ENCODE results near the gene LAD1. TPM values are rescaled to one million over a fixed set of nuclear protein-coding genes. Genes with fewer than 3 reads are reported as not detected.

The LAD1 gene
- total RNA-seq, 1 donor from 2014 or later = 0.17 TPM

DNA sequence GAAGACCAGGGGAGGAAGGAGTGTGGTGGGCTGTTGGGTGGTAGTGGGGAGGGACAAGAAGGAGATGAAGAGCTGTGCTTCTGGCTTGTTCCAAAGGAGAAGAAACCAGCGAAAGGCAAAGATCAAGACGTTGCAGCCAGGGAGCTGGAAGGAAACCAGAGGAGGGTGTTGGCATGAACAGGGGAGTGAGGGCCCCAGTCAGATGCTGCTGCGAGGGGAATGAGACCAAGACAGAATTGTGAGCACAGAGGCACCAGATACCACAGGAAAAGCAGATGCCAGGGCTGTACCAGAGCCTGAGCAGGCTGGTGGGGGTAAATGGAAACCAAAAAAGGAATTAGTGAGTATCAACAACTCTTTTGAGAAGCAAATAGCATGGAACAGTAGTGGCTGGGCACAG lies 6.0 kb downstream of the LAD1 start:
- Mint-ChIP-seq H3K4me1 (ENCODE audit: low read depth) (peaks cover 11% of the 10 kb centered on the region), H3K9me3 (ENCODE audit: low read depth) (no peaks in the 10 kb centered on the region), H3K27me3 (ENCODE audit: low read depth) (peaks cover 9% of the 10 kb centered on the region), H3K27ac (ENCODE audit: unreplicated experiment) (no peak overlapping the region), H3K36me3 (ENCODE audit: low read depth) (no peaks in the 10 kb centered on the region), H3K4me3 (ENCODE audit: unreplicated experiment) (no peak overlapping the region)
- no peak for DNase-seq (ENCODE audit: low spot score)
- no peak for TF ChIP-seq CTCF (IDR thresholded peaks at IDR 0.05)

DNA sequence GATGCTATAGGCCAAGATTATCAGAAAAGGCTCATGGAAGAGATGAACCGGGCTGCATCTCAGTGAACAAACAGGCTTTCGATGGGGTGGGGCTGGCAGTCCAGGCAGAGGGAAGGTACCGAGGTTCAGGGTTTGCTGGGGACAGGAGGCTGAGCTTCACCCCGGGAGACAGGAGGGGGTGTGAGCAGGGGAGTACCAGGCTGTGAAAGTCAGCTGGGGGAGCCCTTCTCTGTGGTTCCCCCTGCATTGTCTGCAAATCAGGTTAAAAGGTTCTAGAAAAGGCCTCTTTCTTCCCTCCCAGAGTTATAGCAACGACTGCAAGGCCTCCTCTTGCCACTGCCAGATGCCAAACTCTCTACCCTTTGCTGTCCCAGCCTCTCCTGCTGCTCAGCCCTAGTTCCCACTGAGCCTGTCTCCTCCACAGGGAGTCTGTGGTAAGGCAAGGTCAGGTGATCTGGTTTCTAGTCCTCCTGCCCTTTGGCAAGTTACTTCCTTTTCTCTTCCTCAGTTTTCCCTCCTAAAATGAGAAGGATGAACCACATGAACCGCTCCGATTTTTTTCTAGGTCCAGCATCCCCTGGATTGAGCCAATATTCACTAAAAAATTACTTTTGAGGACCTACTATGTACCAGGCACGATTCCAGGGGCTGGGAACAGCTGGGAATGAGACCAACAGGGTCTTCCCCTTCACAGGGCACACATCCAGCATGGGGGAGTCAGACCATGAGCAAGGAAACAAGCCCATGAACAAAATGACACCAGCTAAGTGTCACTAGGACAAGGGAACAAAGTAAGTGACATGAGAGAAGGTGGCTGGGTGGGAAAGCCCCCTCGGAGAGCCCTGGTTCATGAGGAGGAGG lies 7.2 kb downstream of the LAD1 start:
- H3K9me3 Mint-ChIP-seq (ENCODE audit: low read depth) = no peaks in the 10 kb centered on the region
- peaks cover 7% of the 10 kb centered on the region for H3K27me3 Mint-ChIP-seq (ENCODE audit: low read depth)
- peak overlapping the region; percentile 5 for H3K27ac Mint-ChIP-seq (ENCODE audit: unreplicated experiment)
- H3K4me3 Mint-ChIP-seq (ENCODE audit: unreplicated experiment) = no peak overlapping the region
- no peak for TF ChIP-seq CTCF (IDR thresholded peaks at IDR 0.05)
- no peaks in the 10 kb centered on the region for H3K36me3 Mint-ChIP-seq (ENCODE audit: low read depth)
- DNase-seq (ENCODE audit: low spot score) = no peak
- peaks cover 7% of the 10 kb centered on the region for H3K4me1 Mint-ChIP-seq (ENCODE audit: low read depth)

DNA sequence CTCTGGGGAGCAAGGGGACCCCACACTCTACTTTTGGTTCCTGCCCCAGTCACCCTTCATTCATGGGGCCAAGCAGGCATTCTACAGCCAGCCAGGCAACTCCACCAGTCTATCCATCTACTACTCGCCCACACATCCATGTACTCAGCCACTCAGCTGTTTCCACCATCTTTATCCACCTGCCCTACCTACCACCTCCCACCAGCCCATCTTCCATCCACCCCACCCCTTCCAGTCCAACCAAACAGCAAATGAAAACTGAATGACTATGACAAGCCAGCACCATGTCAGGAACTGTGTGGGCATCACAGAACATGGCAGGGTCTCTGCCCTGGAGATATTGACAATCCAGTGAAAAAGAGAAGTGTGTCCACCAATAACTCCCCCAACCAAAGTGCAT lies 7.9 kb downstream of the LAD1 start:
- Mint-ChIP-seq H3K4me1 (ENCODE audit: low read depth) (peaks cover 7% of the 10 kb centered on the region), H3K36me3 (ENCODE audit: low read depth) (no peaks in the 10 kb centered on the region), H3K9me3 (ENCODE audit: low read depth) (no peaks in the 10 kb centered on the region), H3K27me3 (ENCODE audit: low read depth) (peaks cover 6% of the 10 kb centered on the region), H3K4me3 (ENCODE audit: unreplicated experiment) (no peak overlapping the region), H3K27ac (ENCODE audit: unreplicated experiment) (no peak overlapping the region)
- TF ChIP-seq CTCF (IDR thresholded peaks at IDR 0.05) = no peak
- no peak for DNase-seq (ENCODE audit: low spot score)

DNA sequence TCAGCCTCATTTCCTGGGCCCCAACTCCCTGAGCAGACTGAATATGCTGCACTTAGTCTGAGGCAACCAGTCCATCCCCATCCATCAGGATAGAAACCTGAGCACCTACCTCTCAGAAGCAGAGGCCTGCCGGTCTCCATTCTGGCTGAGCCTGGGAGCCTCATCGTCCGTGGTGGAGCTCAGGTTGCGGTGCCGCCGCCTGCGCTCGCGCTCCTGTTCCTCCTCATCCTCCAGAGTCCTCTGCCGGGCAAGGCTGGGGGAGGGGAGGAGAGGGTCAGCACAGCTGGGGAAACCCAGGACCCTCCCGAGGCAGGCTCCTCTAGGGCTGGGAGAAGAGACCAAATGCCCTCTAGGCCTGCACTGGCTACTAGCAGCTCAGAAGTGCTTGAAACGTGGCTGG lies 10.1 kb downstream of the LAD1 start:
- Mint-ChIP-seq H3K4me1 (ENCODE audit: low read depth) (peaks cover 24% of the 10 kb centered on the region), H3K9me3 (ENCODE audit: low read depth) (no peaks in the 10 kb centered on the region), H3K27ac (ENCODE audit: unreplicated experiment) (no peak overlapping the region), H3K27me3 (ENCODE audit: low read depth) (peaks cover 5% of the 10 kb centered on the region), H3K36me3 (ENCODE audit: low read depth) (no peaks in the 10 kb centered on the region), H3K4me3 (ENCODE audit: unreplicated experiment) (no peak overlapping the region)
- DNase-seq (ENCODE audit: low spot score) = no peak
- no peak for TF ChIP-seq CTCF (IDR thresholded peaks at IDR 0.05)

- Mint-ChIP-seq H3K9me3 (ENCODE audit: low read depth) (no peaks in the 10 kb centered on the region), H3K36me3 (ENCODE audit: low read depth) (no peaks in the 10 kb centered on the region), H3K4me3 (ENCODE audit: unreplicated experiment) (no peak overlapping the region), H3K27ac (ENCODE audit: unreplicated experiment) (no peak overlapping the region), H3K27me3 (ENCODE audit: low read depth) (peaks cover 2% of the 10 kb centered on the region), H3K4me1 (ENCODE audit: low read depth) (peaks cover 26% of the 10 kb centered on the region)
- no peak for TF ChIP-seq CTCF (IDR thresholded peaks at IDR 0.05)
- no peak for DNase-seq (ENCODE audit: low spot score)
Observed at GRCh38 chr1:201386208-201386607, 12.9 kb downstream of the LAD1 start.

Data from chondrocyte (in vitro differentiated cells).